Fibroblast of pulmonary artery (primary cell): Measurements from ENCODE around the gene TK1.

Experiments used
- DNase-seq: peaks from one replicate; pipeline ENCODE4 v3.0.0-alpha.2; 2010; ENCODE audit warnings: low read depth
- H3K4me3 ChIP-seq: replicated peaks from 2 replicates; pipeline ENCODE4 v1.5.1; 2011; ENCODE audit warnings: low read depth, mild to moderate bottlenecking, control low read depth, low read length, moderate library complexity
- TF ChIP-seq, protein P1 (sequence below): IDR thresholded peaks from 2 replicates; pipeline ENCODE4 v1.5.1; 2011; ENCODE audit warnings: mild to moderate bottlenecking, control low read depth, low read length, inconsistent platforms; ENCODE audit errors: missing control alignments

The TK1 gene

DNA sequence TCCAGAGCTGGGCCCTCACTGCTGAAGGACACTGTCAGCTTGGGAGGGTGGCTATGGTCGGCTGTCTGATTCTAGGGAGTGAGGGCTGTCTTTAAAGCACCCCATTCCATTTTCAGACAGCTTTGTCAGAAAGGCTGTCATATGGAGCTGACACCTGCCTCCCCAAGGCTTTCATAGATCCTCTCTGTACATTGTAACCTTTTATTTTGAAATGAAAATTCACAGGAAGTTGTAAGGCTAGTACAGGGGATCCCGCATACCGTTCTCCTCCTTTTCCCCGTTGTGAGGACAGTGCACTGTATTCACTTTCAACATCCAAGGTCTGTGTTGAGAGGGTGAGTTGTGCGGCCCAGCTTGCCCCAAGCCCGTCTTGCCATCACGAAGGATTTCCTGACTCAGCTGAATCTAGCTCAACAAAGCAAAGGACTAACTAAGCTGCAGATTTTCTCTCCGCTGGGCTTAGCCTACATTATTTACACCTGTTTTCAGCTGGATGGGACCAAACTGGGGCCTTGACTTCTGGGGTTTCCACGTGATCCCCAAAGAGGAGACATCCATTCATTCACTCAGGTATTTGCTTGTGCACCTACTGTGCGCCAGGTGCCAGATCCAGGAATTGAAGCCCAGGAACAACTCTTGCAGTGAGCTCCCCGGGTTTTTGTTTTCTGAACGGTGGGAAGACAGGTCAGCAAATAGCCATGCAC, 39.4 kb upstream of the TK1 start:
- TF ChIP-seq, protein P1, sequence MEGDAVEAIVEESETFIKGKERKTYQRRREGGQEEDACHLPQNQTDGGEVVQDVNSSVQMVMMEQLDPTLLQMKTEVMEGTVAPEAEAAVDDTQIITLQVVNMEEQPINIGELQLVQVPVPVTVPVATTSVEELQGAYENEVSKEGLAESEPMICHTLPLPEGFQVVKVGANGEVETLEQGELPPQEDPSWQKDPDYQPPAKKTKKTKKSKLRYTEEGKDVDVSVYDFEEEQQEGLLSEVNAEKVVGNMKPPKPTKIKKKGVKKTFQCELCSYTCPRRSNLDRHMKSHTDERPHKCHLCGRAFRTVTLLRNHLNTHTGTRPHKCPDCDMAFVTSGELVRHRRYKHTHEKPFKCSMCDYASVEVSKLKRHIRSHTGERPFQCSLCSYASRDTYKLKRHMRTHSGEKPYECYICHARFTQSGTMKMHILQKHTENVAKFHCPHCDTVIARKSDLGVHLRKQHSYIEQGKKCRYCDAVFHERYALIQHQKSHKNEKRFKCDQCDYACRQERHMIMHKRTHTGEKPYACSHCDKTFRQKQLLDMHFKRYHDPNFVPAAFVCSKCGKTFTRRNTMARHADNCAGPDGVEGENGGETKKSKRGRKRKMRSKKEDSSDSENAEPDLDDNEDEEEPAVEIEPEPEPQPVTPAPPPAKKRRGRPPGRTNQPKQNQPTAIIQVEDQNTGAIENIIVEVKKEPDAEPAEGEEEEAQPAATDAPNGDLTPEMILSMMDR: no peak
- DNase-seq: no peak
- no peak overlapping the region for H3K4me3 ChIP-seq

DNA sequence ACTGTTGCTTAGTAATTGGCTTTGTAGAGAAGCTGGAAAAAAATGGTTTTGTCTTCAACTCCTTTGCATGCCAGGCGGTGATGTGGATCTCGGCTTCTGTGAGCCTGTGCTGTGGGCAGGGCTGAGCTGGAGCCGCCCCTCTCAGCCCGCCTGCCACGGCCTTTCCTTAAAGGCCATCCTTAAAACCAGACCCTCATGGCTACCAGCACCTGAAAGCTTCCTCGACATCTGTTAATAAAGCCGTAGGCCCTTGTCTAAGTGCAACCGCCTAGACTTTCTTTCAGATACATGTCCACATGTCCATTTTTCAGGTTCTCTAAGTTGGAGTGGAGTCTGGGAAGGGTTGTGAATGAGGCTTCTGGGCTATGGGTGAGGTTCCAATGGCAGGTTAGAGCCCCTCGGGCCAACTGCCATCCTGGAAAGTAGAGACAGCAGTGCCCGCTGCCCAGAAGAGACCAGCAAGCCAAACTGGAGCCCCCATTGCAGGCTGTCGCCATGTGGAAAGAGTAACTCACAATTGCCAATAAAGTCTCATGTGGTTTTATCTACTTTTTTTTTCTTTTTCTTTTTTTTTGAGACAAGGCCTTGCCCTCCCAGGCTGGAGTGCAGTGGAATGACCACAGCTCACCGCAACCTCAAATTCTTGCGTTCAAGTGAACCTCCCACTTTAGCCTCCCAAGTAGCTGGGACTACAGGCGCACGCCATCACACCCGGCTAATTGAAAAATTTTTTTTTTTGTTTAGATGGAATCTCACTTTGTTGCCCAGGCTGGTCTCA, 38.4 kb upstream of the TK1 start:
- H3K4me3 ChIP-seq: no peak overlapping the region
- no peak for DNase-seq
- TF ChIP-seq, protein P1: no peak

DNA sequence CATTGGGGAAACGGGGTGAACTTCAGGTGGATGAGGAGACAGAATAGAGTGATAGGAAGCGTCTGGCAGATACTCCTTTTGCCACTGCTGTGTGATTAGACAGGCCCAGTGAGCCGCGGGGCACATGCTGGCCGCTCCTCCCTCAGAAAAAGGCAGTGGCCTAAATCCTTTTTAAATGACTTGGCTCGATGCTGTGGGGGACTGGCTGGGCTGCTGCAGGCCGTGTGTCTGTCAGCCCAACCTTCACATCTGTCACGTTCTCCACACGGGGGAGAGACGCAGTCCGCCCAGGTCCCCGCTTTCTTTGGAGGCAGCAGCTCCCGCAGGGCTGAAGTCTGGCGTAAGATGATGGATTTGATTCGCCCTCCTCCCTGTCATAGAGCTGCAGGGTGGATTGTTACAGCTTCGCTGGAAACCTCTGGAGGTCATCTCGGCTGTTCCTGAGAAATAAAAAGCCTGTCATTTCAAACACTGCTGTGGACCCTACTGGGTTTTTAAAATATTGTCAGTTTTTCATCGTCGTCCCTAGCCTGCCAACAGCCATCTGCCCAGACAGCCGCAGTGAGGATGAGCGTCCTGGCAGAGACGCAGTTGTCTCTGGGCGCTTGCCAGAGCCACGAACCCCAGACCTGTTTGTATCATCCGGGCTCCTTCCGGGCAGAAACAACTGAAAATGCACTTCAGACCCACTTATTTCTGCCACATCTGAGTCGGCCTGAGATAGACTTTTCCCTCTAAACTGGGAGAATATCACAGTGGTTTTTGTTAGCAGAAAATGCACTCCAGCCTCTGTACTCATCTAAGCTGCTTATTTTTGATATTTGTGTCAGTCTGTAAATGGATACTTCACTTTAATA, 37.6 kb upstream of the TK1 start:
- no peak for DNase-seq
- no peak overlapping the region for H3K4me3 ChIP-seq
- TF ChIP-seq, protein P1: no peak

DNA sequence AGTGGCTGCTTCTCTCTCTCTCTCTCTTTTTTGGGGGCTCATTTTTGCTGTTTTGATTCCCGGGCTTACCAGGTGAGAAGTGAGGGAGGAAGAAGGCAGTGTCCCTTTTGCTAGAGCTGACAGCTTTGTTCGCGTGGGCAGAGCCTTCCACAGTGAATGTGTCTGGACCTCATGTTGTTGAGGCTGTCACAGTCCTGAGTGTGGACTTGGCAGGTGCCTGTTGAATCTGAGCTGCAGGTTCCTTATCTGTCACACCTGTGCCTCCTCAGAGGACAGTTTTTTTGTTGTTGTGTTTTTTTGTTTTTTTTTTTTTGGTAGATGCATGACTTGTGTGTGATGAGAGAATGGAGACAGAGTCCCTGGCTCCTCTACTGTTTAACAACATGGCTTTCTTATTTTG, 36.9 kb upstream of the TK1 start:
- TF ChIP-seq, protein P1: no peak
- DNase-seq: no peak
- no peak overlapping the region for H3K4me3 ChIP-seq

DNA sequence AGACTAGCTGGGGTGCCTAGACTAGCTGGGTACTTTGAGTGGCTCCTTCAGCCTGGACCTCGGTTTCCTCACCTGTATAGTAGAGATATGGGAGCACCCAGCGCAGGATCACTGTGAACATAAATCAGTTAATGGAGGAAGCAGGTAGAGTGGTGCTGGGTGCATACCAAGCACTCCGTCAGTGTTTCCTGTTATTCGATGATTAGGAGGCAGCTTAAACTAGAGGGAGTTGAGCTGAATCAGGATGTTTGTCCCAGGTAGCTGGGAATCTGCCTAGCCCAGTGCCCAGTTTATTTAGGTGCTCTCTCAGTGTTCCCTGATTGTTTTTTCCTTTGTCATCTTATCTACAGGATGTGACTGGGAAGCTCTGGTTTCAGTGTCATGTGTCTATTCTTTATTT, 36.2 kb upstream of the TK1 start:
- TF ChIP-seq, protein P1: no peak
- DNase-seq: peak; percentile 8
- no peak overlapping the region for H3K4me3 ChIP-seq

DNA sequence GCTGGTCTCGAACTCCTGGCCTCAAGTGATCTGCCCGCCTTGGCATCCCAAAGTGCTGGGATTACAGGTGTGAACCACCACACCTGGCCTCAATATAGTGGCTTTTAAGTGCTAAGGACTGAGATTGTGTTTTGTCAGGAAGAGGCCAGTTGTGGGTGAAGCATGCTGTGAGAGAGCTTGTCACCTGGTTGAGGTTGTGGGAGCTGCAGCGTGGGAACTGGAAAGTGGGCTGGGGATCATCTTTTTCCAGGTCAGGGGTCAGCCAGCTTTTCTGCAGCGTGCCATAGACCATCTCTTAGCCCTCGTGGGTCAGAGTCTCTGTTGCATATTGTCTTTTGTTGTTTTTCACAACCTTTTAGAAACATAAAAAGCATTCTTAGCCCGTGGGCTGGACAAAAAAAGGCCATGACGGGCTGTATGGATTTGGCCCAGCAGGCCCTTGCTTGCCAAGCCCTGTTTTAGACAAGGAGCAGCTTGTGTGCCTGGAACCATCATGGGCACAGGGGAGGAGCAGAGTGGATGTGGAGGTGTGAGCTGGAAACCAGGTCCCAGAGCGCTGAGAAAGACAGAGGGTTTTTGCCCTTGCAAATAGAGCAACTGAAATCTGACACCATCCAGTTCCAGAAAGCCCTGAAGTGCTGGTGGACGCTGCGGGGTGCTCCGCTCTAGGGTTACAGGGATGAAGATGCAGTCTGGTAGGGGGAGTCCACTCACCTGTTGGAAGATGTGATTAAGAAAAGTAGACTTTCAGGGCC, 32.7 kb upstream of the TK1 start:
- TF ChIP-seq, protein P1: no peak
- no peak overlapping the region for H3K4me3 ChIP-seq
- DNase-seq: no peak
